Parathyroid adenoma (tissue), 2 donors: Measurements from ENCODE around the gene PRKCH.

Experiments
- H2AFZ ChIP-seq: fragments of 300-600 bp; sonication (generic); one replicate; pipeline ENCODE4 v1.7.0; 2017; ENCODE audit warnings: antibody characterized with exemption, mild to moderate bottlenecking
- H3K27ac ChIP-seq: fragments of 300-600 bp; sonication (generic); one replicate; pipeline ENCODE4 v1.7.0; 2017
- H3K27me3 ChIP-seq: fragments of 300-600 bp; sonication (generic); one replicate; pipeline ENCODE4 v1.7.0; 2017; ENCODE audit warnings: low read length; ENCODE audit not compliant: control insufficient read depth, insufficient read depth
- H3K36me3 ChIP-seq: fragments of 300-600 bp; sonication (generic); one replicate; pipeline ENCODE4 v1.7.0; 2017; ENCODE audit warnings: low read length; ENCODE audit not compliant: control insufficient read depth, insufficient read depth
- H3K4me1 ChIP-seq: fragments of 300-600 bp; sonication (generic); one replicate; pipeline ENCODE4 v1.7.0; 2017; ENCODE audit warnings: control low read depth
- H3K4me2 ChIP-seq: fragments of 300-600 bp; sonication (generic); one replicate; pipeline ENCODE4 v1.7.0; 2017; ENCODE audit warnings: low read length
- H3K4me3 ChIP-seq: fragments of 300-600 bp; sonication (generic); one replicate; pipeline ENCODE4 v1.7.0; 2017; ENCODE audit warnings: low read depth, low read length
- H3K79me2 ChIP-seq: fragments of 300-600 bp; sonication (generic); one replicate; pipeline ENCODE4 v1.7.0; 2017; ENCODE audit warnings: control low read depth
- H3K9ac ChIP-seq: fragments of 300-600 bp; sonication (generic); one replicate; pipeline ENCODE4 v1.7.0; 2017; ENCODE audit warnings: mild to moderate bottlenecking
- H3K9me3 ChIP-seq: fragments of 300-600 bp; sonication (generic); one replicate; pipeline ENCODE4 v1.7.0; 2017; ENCODE audit warnings: low read length; ENCODE audit not compliant: control insufficient read depth
- TF ChIP-seq, protein P1 (sequence below): fragments of 300-600 bp; sonication (generic); IDR thresholded peaks from one replicate; pipeline ENCODE4 v1.7.0; 2017; ENCODE audit warnings: antibody characterized with exemption, mild to moderate bottlenecking
- donor health status: primary hyperparathyroidism.

The PRKCH gene

GRCh38 chr14:61574514-61574807, 253.1 kb downstream of the PRKCH start:
- no peaks in the 10 kb centered on the region for H3K36me3 ChIP-seq
- TF ChIP-seq, protein P1, sequence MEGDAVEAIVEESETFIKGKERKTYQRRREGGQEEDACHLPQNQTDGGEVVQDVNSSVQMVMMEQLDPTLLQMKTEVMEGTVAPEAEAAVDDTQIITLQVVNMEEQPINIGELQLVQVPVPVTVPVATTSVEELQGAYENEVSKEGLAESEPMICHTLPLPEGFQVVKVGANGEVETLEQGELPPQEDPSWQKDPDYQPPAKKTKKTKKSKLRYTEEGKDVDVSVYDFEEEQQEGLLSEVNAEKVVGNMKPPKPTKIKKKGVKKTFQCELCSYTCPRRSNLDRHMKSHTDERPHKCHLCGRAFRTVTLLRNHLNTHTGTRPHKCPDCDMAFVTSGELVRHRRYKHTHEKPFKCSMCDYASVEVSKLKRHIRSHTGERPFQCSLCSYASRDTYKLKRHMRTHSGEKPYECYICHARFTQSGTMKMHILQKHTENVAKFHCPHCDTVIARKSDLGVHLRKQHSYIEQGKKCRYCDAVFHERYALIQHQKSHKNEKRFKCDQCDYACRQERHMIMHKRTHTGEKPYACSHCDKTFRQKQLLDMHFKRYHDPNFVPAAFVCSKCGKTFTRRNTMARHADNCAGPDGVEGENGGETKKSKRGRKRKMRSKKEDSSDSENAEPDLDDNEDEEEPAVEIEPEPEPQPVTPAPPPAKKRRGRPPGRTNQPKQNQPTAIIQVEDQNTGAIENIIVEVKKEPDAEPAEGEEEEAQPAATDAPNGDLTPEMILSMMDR, result no peak
- H3K27me3 ChIP-seq, result no peaks in the 10 kb centered on the region
- no peak overlapping the region for H3K4me2 ChIP-seq
- H2AFZ ChIP-seq, result no peak overlapping the region
- peaks cover 6% of the 10 kb centered on the region for H3K4me1 ChIP-seq
- no peaks in the 10 kb centered on the region for H3K79me2 ChIP-seq
- H3K9ac ChIP-seq, result no peak overlapping the region
- H3K4me3 ChIP-seq, result no peak overlapping the region
- H3K27ac ChIP-seq, result no peak overlapping the region
- no peaks in the 10 kb centered on the region for H3K9me3 ChIP-seq

GRCh38 chr14:61575126-61575525, 253.7 kb downstream of the PRKCH start:
- no peaks in the 10 kb centered on the region for H3K27me3 ChIP-seq
- no peak overlapping the region for H2AFZ ChIP-seq
- TF ChIP-seq, protein P1, result no peak

GRCh38 chr14:61575551-61576150, 254.3 kb downstream of the PRKCH start:
- no peak overlapping the region for H3K27ac ChIP-seq

More at GRCh38 chr14:61575126-61575525, 253.7 kb downstream of the PRKCH start:
- no peaks in the 10 kb centered on the region for H3K9me3 ChIP-seq
- H3K79me2 ChIP-seq, result no peaks in the 10 kb centered on the region
- H3K4me2 ChIP-seq, result no peak overlapping the region
- H3K4me3 ChIP-seq, result no peak overlapping the region
- H3K36me3 ChIP-seq, result no peaks in the 10 kb centered on the region
- no peak overlapping the region for H3K9ac ChIP-seq
- H3K4me1 ChIP-seq, result peaks cover 5% of the 10 kb centered on the region
- no peak overlapping the region for H3K27ac ChIP-seq

DNA sequence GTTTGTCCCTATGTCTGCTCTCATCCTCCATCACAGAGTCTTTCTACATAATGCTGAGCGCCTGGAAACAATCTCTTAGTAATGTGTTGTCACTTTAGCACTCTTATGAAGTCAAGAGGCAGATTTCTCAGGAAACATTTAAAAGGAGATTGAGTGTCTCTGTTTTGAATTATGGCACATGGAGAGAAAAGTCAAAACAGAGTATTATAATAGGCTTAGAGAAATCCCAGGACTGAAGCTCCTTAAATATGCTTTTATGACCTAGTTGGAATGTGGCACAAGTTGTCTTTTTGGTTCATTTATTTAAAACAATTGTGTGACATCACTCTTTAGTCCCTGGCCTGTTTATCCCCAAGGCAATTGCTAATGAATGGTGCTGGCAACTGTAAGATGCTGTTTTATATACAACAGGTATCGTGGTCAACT, 256.1 kb downstream of the PRKCH start:
- no peaks in the 10 kb centered on the region for H3K36me3 ChIP-seq
- no peak overlapping the region for H2AFZ ChIP-seq
- no peak overlapping the region for H3K4me3 ChIP-seq
- H3K79me2 ChIP-seq, result no peaks in the 10 kb centered on the region
- no peak overlapping the region for H3K27ac ChIP-seq
- no peaks in the 10 kb centered on the region for H3K9me3 ChIP-seq
- no peak overlapping the region for H3K9ac ChIP-seq
- no peak overlapping the region for H3K4me2 ChIP-seq
- TF ChIP-seq, protein P1, result no peak
- H3K4me1 ChIP-seq, result no peaks in the 10 kb centered on the region
- no peaks in the 10 kb centered on the region for H3K27me3 ChIP-seq

More at GRCh38 chr14:61575551-61576150, 254.3 kb downstream of the PRKCH start:
- H3K4me2 ChIP-seq, result no peak overlapping the region
- no peak overlapping the region for H3K4me3 ChIP-seq
- H3K9ac ChIP-seq, result no peak overlapping the region
- TF ChIP-seq, protein P1, result no peak
- no peaks in the 10 kb centered on the region for H3K79me2 ChIP-seq
- H3K9me3 ChIP-seq, result no peaks in the 10 kb centered on the region
- H3K27me3 ChIP-seq, result no peaks in the 10 kb centered on the region
- H3K36me3 ChIP-seq, result no peaks in the 10 kb centered on the region
- no peak overlapping the region for H2AFZ ChIP-seq
- H3K4me1 ChIP-seq, result no peaks in the 10 kb centered on the region

DNA sequence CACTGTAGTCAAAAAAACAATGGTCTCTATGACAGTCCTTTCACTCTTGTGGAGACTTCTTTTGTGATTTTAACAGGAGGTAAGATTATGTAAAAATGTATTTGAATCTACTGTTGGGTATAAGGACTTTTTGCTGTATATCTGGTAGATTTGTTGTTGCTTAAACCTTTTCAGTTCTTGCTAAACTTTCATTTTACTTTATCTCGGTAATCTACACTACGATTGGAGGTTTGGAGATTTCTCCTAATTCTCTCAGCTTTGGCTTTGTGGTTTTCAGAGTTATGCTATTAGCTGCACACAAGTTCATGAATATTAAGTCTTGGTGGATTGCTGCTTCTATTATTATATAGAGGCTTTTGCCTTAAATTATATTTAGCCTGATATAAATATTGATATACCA, 257.4 kb downstream of the PRKCH start:
- Histone ChIP-seq H3K4me2 (peak overlapping the region; percentile 53), H3K27ac (no peak overlapping the region), H3K9ac (no peak overlapping the region), H3K36me3 (no peaks in the 10 kb centered on the region), H3K9me3 (no peaks in the 10 kb centered on the region), H3K4me1 (no peaks in the 10 kb centered on the region), H3K79me2 (no peaks in the 10 kb centered on the region), H3K27me3 (no peaks in the 10 kb centered on the region), H2AFZ (peak overlapping the region; percentile 13), H3K4me3 (peak overlapping the region; percentile 12)
- TF ChIP-seq, protein P1, result no peak
